GM21529 (cell line): Measurements from ENCODE around the gene AP1M1.

Source experiments
- ATAC-seq: cut with Tn5 transposase; IDR thresholded peaks from one replicate; pipeline ENCODE4 v1.9.1; 2021; ENCODE audit not compliant: unreplicated experiment

Gene AP1M1

DNA sequence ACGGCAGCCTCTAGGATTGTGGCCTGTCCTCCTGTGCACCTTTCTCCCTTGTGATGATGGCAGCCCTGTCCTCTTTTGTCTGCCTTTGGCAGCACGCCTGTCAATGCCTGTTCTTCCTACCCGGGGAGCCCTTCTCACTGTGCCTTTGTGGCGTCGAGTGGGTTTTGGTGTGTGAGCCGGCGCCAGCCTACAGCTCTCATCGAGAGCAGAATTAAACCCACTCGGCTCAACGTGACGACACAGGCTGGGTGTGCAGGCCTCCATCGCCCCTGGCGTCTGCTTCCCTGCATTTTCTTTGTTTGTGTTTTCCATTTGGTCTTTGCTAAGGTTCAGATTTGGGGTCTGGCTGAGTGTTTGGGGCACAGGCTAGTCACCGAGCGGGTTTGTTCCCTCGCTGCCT, 34.4 kb downstream of the AP1M1 start:
- no peak for ATAC-seq

DNA sequence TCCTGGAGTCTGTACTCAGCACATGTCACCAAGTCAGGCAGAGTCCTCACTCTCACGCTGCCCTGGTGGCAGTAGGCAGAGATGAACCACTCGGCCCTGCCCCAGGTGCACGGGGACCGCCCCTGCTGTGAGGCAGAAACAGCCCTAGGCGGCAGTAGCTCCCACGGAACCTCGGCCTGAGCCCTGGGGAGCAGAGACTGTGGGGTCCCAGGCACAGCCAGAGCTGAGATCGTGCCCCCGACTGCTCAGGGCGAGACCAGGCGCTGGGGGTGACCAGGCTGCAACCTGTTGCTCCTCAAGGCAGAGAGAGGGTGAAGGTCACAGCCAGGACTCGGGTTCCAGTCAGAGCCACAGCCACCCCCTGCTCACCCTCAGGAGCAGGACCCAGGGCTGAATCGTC, 34.9 kb downstream of the AP1M1 start:
- ATAC-seq: no peak

GRCh38 chr19:16233081-16233776, 35.5 kb downstream of the AP1M1 start:
- no peak for ATAC-seq

DNA sequence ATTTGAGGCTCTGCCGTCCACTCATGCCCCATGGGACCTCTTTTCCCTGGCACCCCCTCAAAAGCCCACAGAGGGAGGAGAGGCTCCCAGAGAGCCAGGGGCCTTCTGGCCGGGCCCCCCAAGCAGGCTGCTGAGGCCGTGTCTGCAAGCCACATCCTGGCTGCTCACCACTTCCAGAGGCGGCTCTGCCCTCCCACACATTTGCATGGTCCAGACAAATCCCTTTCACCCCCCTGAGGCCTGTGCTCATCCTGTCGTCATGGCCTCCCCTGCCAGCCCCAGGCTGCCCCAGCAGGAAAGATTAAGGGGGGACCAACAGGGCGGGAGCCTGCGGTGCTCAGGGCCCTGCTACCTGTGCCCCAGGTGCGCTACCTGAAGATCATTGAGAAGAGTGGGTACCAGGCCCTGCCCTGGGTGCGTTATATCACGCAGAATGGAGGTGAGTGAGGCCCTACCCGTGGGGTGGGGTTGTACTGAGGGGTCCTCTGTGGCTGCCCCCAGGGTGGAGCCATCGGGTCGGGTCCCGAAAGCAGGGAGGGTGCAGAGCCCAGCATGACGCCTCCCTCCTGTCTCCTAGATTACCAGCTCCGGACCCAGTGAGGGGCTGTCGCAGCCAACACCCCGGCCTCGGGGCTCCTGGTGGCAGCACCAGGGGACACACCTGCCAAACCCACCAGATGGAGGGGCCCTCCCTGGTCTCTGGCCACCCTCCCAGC, 36.3 kb downstream of the AP1M1 start:
- ATAC-seq: no peak

DNA sequence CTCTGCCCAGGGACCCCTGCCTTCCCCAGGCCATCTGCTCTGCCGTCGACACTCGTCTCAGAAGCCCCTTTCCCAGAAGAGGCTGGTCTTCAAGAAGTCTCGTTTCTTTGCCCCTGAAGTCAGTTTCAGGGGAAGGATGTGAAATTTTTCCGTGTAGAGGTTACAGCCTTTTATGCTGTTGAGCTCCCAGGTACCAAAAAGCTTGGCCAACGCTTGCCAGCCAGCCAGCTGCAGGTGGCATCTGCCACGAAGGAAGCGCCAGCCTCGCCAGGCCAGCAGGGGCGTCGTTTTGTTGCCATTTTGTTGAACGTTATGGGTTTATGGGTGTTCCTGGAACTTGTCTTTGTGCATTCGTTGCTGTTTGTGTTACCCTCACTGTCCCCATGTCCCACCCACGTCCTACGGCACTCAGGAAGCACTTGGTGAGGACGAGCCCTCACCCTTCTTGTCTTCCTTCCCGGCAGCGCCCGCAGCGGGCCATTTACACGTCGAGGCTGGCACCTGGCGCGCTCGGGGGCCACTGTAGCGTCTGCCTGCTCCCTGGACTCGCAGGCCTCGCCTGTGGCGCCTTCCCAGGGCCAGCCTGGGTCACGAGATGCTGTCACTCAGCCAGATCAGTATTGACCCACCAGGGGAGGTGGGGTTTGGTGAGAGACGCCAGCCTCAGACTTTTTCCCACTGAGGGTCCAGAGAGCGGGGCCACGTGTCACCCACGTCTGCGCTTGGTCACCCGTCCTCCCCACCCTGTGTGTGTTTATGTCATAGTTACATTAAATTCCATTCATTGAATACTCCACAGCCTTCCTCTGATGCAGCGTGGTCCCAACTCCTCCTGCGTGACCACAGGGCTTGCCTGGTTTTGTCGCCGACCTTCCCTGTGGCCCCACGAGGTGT, 37.1 kb downstream of the AP1M1 start:
- ATAC-seq: no peak

DNA sequence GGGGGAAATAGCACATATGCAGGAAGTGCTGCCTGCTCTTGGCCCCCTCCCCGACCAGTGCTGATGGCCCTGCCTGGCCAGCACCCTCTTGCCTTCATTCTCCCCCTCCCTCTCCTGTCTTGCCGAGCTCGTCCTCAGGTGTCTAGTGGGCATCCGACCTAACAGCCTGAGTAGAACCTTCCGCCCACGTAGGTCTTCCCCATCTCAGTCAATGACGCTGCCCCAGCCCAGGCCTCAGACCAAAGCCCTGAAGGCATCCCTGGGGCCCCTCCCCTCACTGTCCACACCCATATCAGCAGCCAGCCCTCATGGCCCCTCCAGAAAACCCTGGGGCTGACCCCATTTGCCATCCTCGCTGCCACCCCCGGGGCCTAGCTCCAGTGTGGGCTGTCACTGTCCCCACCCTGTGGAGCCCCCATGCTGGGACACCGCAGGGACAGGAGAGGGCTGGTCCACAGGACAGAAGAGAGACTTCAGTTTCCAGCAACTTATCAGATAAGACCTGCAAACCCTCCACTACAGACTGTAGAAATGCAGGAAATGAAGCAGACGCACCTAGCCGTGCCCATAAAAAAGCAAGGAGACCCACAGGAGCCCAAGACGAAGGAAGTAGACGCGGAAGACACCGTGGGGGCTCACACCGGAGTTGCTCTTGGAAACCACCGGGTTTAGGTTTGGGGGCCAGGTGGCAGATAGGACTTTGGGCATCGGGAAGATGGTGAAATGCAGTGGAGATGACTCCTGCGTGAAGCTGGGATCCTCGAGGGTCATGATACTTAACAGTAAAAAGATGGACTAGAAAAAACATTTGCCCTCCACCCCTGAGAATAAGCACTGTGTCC, 38.3 kb downstream of the AP1M1 start:
- no peak for ATAC-seq

GRCh38 chr19:16244091-16244490, 46.4 kb downstream of the AP1M1 start:
- no peak for ATAC-seq

- no peak for ATAC-seq
These were observed 49.9 kb downstream of the AP1M1 start for GRCh38 chr19:16247353-16248182.

DNA sequence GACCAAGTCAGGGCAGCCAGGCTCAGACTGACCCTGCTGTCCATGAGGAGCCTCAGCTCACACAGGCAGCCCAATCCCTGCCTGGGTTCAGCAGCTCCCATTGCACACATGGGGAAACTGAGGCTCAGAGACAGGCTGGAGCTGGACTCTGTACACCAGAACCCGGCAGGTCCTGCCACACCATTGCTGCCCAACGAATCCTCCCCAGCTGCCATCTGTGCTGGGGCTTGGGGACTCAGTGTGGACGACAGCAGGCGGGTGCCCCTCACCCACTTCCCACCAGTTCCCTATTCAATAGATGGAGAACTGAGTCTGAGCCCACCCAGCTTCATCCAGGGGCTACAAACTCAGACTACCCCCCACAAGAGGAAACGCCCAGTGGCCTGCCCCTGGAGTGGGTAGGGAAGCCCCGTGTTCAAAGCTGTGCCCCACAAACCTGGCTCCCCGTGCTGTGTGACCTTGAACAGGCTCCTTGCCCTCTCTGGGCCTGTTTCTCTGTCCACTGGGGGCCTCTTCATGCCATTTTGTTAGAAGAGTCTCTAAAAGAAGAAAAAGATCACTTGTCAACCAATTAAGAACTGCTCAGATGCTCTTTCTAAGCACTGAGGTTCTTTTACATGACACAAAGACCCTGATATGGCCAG, 50.8 kb downstream of the AP1M1 start:
- ATAC-seq: no peak

- no peak for ATAC-seq
These were observed 52.2 kb downstream of the AP1M1 start for GRCh38 chr19:16249826-16250404.

- no peak for ATAC-seq
These were observed 54.9 kb downstream of the AP1M1 start for GRCh38 chr19:16252459-16253205.

DNA sequence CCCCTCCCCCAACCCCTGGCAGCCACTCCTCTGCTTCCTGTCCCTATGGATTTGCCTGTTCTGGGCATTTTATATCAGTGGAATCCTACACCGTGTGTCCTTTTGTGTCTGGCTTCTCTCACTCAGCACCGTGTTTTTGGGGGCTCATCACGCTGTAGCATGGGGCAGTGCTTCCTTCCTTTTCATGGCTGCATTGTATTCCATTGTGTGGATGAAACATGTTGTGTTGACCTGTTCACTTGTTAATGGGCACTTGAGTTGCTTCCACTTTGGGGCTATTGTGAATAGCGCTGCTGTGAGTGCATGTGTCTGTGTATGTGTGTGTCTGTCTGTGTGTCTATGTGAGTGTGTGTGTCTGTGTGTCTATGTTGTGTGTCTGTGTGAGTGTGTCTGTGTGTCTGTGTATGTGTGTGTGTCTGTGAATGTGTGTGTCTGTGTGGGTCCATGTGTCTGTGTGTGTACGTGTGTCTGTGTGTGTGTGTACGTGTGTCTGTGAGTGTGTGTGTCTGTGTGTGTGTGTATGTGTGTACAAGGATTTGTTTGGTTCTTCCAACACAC, 57.2 kb downstream of the AP1M1 start:
- ATAC-seq: no peak

GRCh38 chr19:16257509-16258002, 59.8 kb downstream of the AP1M1 start:
- ATAC-seq: no peak

- ATAC-seq: no peak
These were observed 60.8 kb downstream of the AP1M1 start for GRCh38 chr19:16258440-16258903.

- ATAC-seq: peak; percentile 61
These were observed 61.9 kb downstream of the AP1M1 start for GRCh38 chr19:16259385-16260159.

DNA sequence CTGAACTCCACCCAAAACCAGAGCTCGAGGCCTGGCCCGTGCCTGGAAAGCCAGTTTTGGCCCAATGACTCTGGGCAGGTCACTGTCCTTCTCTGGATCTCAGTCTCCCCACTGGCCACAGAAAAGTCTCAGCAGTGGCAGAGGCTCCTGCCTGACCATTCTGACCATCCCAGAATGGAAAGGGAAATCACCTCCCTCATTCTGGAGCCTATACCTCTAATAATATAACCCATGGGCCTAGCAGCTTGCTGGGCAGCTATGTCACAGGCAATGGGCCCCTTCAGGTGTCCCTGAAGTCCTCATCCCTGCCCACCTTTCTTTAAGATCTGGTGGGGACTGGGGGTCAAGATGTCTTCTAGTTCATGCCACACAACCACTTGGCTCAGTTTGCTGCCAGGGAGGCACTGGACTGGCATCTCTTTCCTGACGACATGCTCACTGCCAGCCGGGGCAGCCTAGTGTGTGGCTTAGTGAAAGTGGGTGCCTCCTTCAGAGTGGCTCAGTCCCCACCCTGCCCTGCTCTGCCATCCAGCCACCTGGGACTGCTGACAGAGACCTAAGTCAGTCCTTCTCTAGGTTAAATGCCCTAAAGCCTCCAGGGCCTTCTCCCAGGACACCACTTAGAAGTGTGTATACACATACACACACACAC, 62.6 kb downstream of the AP1M1 start:
- ATAC-seq: no peak

GRCh38 chr19:16260812-16261161, 63.1 kb downstream of the AP1M1 start:
- ATAC-seq: no peak
